ENCODE results near the gene AP2B1.

DNA sequence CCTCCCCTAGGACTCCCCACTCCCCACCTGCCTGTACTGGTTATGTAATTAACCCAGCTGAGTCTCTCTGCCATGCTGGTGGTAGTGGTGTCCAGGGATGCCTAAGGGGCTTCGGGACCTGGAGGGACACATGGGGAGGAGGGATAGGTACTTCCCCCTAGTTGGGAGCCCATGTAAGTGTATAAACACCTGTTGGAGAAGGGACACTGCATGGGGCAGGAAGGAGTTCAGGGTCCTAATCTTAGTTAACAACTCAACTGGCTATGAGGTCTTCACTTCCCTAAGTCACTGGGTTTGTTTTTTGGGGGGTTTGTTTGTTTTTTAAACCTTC is 145.6 kb downstream of the AP2B1 start:
- TF ChIP-seq, protein P1, sequence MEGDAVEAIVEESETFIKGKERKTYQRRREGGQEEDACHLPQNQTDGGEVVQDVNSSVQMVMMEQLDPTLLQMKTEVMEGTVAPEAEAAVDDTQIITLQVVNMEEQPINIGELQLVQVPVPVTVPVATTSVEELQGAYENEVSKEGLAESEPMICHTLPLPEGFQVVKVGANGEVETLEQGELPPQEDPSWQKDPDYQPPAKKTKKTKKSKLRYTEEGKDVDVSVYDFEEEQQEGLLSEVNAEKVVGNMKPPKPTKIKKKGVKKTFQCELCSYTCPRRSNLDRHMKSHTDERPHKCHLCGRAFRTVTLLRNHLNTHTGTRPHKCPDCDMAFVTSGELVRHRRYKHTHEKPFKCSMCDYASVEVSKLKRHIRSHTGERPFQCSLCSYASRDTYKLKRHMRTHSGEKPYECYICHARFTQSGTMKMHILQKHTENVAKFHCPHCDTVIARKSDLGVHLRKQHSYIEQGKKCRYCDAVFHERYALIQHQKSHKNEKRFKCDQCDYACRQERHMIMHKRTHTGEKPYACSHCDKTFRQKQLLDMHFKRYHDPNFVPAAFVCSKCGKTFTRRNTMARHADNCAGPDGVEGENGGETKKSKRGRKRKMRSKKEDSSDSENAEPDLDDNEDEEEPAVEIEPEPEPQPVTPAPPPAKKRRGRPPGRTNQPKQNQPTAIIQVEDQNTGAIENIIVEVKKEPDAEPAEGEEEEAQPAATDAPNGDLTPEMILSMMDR (IDR thresholded peaks at IDR 0.05) = no peak
- TF ChIP-seq POLR2AphosphoS5 (IDR thresholded peaks at IDR 0.05) (no peak), EP300 (IDR thresholded peaks at IDR 0.05) (no peak), POLR2A (IDR thresholded peaks at IDR 0.05) (no peak)

All from stomach (tissue), 4 donors.